Measurements from ENCODE around the gene HSPA12A.

DNA sequence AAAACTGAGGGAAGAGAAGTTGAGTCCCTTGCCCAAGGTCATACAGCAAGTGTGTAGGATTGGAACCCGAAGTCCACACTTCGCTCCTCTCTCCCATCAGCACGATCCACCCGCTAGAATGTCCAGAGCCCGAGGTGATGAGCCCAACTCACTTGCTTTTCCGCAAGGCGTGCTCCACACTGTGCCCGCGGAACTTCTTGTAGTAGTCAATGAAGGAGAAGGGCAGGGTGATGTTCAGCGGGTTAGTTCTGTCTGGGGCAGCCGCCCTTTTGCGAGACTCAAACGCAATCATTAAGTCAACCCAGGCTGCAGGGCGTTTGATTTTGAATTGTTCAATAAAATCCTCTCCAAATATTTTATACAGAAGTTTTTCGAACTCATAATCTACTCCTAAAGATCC lies 63.0 kb downstream of the HSPA12A start:
- TF ChIP-seq, protein P1, sequence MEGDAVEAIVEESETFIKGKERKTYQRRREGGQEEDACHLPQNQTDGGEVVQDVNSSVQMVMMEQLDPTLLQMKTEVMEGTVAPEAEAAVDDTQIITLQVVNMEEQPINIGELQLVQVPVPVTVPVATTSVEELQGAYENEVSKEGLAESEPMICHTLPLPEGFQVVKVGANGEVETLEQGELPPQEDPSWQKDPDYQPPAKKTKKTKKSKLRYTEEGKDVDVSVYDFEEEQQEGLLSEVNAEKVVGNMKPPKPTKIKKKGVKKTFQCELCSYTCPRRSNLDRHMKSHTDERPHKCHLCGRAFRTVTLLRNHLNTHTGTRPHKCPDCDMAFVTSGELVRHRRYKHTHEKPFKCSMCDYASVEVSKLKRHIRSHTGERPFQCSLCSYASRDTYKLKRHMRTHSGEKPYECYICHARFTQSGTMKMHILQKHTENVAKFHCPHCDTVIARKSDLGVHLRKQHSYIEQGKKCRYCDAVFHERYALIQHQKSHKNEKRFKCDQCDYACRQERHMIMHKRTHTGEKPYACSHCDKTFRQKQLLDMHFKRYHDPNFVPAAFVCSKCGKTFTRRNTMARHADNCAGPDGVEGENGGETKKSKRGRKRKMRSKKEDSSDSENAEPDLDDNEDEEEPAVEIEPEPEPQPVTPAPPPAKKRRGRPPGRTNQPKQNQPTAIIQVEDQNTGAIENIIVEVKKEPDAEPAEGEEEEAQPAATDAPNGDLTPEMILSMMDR (IDR thresholded peaks at IDR 0.05), result no peak
- no peak for TF ChIP-seq POLR2A (IDR thresholded peaks at IDR 0.05)

Data from Peyer's patch (tissue), 4 donors.